Measurements from ENCODE around the gene KRTAP4-1. TPM values are rescaled to one million over a fixed set of nuclear protein-coding genes. Genes with fewer than 3 reads are reported as not detected.
A peak's percentile ranks its signal among the peaks of the same experiment; 100 is the strongest.

The KRTAP4-1 gene
- total RNA-seq, 1 donor = not detected

DNA sequence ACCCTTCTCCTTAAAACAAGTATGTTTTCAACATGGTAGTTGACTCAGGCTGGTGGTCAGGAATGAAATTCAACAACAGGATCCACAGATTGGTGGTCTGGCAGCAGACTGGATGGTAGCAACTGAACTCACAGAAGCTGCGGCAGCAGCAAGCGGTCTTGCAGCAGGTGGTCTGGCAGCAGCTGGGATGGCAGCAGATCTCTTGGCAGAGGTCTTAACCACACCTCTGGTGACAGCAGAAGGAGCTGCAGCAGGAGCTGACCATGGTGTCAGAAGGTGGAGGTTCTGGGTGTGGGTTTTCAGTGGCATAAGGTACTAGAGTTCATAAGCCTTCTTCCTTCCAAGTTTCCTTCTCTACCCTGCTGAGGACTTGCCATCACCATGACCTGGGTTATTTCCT lies 2.2 kb upstream of the KRTAP4-1 start:
- no peak for DNase-seq (ENCODE audit: low read depth)
- TF ChIP-seq, protein P1, sequence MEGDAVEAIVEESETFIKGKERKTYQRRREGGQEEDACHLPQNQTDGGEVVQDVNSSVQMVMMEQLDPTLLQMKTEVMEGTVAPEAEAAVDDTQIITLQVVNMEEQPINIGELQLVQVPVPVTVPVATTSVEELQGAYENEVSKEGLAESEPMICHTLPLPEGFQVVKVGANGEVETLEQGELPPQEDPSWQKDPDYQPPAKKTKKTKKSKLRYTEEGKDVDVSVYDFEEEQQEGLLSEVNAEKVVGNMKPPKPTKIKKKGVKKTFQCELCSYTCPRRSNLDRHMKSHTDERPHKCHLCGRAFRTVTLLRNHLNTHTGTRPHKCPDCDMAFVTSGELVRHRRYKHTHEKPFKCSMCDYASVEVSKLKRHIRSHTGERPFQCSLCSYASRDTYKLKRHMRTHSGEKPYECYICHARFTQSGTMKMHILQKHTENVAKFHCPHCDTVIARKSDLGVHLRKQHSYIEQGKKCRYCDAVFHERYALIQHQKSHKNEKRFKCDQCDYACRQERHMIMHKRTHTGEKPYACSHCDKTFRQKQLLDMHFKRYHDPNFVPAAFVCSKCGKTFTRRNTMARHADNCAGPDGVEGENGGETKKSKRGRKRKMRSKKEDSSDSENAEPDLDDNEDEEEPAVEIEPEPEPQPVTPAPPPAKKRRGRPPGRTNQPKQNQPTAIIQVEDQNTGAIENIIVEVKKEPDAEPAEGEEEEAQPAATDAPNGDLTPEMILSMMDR (IDR thresholded peaks at IDR 0.05; ENCODE audit: insufficient read depth, low read length) = no peak
- no peak overlapping the region for H3K4me3 ChIP-seq (ENCODE audit: low read depth, low read length)

DNA sequence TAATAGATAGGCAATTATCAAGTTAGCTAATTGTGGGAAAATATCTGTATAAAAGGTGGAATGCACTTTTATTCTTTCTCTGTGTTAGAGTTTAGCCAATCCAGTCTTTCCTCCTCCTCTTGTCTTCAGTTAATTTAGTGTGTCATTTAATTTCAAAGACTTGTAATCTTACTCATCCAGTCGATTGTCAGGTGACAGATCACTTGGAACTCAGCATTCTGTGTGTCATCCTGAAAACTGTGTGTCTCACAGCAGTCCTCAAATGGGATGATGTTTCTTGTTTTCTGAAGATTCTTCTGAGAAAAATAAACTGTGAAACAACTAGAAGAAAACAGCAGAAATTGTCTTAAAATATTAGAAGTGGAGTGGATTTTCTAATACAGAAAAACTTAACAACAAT lies 290 bp upstream of the KRTAP4-1 start:
- DNase-seq (ENCODE audit: low read depth) = no peak
- H3K4me3 ChIP-seq (ENCODE audit: low read depth, low read length) = no peak overlapping the region
- TF ChIP-seq, protein P1 (IDR thresholded peaks at IDR 0.05; ENCODE audit: insufficient read depth, low read length) = no peak

DNA sequence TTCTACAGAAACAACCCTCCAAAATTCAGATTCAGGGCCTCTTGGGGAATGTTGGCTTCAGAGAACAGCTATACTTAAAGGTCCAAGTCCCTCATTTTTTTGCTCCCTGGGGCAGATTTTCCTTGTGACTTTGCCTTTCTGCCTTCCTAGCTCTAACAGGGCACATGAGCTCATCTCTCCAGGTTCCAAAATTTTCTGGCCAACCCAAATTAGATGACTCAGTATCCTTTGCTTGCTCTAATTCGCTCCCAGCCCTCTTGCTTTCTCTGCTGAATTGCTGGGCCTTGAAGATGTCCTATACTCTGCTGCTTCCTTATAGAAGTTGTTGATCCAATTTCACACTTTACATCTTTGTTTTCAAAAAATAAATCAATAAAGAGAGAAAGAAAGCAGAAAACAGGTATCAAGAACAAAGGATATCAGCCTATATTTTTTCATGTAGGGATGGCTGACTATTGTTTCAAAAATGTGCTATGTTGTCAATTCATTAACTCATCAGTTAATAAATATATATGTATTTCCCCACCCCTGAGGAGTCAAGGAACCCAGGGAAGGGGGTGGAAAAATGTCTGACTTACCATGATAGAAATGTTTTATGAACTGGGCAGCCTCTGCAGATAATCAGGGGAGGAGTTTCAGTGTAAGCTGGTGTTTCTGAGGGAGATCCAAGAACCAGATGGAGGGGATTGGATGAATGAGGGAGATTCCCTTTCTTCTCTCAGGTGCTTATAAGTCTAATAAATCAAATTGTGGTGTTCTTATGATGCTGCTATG lies 5.7 kb downstream of the KRTAP4-1 start:
- no peak overlapping the region for H3K4me3 ChIP-seq (ENCODE audit: low read depth, low read length)
- peak; percentile 56 for DNase-seq (ENCODE audit: low read depth)

DNA sequence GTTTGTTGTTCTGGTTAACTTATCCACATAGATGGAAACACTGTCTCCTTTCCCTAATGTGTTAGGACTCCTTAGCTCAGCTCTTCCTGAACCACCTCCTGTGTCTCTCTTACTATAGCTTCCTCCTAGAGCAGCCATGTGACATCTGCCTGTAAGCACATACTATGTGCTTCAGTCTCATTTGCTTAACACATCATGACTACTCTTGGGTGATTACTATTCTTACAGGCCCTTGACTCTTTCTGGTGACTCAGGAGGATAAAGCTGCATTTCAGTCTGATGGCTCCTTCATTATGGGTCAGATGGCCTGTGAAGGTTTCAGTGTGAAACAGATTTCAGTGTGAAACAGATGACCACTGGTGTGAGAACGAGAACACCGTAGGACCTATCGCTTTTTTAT lies 6.4 kb downstream of the KRTAP4-1 start:
- no peak overlapping the region for H3K4me3 ChIP-seq (ENCODE audit: low read depth, low read length)
- TF ChIP-seq, protein P1 (IDR thresholded peaks at IDR 0.05; ENCODE audit: insufficient read depth, low read length) = no peak
- peak; percentile 22 for DNase-seq (ENCODE audit: low read depth)

More for the DNA sequence above, 5.7 kb downstream of the KRTAP4-1 start:
- TF ChIP-seq, protein P1 (IDR thresholded peaks at IDR 0.05; ENCODE audit: insufficient read depth, low read length) = peak; percentile 22

DNA sequence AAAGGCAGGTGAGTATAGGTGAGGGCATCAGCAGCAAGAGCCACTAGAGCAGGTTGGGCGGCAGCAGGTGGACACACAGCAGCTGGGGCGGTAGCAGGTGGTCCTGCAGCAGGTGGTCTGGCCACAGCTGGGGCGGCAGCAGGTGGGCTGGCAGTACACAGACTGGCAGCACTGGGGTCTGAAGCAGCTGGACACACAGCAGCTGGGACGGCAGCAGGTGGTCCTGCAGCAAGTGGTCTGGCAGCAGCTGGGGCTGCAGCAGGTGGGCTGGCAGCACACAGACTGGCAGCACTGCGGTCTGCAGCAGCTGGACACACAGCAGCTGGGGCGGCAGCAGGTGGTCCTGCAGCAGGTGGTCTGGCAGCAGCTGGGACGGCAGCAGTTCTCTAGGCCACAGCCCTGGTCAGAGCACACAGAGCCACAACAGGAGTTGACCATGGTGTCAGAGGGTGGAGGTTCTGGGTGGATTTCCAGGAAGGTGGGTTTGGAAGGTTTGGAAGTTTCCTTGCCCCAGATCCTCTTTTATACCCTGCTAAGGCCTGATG lies 6.9 kb downstream of the KRTAP4-1 start, which contains the start of gene KRTAP4-2:
Gene KRTAP4-2 (minus strand): TSS at position 495 of the 545 bp plus-strand sequence. CDS start 57 bp downstream, at position 438.
- DNase-seq (ENCODE audit: low read depth) = no peak
- no peak within 1 kb of the TSS for H3K4me3 ChIP-seq (ENCODE audit: low read depth, low read length)
- TF ChIP-seq, protein P1 (IDR thresholded peaks at IDR 0.05; ENCODE audit: insufficient read depth, low read length) = no peak

DNA sequence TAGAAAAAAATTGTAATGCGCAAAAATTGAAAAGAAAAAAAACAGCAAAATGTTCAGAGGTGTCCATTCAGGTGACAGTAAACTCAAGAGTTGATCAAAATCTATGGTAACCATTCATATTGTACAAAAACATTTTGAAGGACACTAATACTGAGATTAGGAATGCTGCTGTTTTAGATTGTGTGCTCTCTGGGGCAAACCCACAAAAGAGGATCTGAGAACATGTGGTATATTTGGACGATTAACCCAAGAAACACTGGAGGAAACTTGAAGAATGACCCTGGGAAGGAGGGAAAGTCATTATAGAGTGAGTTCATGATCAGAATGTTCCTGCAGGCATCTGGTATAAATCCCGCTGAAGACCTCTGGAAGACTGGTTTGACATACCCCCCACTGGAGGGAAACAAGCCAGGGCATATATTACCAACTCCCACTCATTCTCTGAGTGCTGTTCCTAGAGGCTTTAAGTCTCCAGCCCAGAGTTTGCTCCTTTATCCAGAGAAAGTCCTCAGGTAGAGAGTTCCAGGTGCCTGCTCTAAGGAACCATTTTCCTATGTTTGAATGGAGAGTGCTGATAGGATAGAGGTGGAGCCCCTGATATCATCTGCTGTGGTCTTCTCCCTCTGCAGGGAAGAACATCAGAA lies 7.8 kb downstream of the KRTAP4-1 start:
- H3K4me3 ChIP-seq (ENCODE audit: low read depth, low read length) = no peak overlapping the region
- TF ChIP-seq, protein P1 (IDR thresholded peaks at IDR 0.05; ENCODE audit: insufficient read depth, low read length) = no peak
- DNase-seq (ENCODE audit: low read depth) = no peak
